WI38 (cell line): ENCODE data around the gene TERC.

Source experiments
- H3K4me3 ChIP-seq: 2 replicates; pipeline ENCODE4 v1.5.1; 2011; ENCODE audit warnings: low read depth, mild to moderate bottlenecking, control low read depth, low read length
- CTCF ChIP-seq: IDR thresholded peaks from 2 replicates; pipeline ENCODE4 v1.5.1; 2012; ENCODE audit warnings: low read depth, mild to moderate bottlenecking, control low read depth, low read length

TERC gene

GRCh38 chr3:169769287-169770181 lies 4.7 kb upstream of the TERC start, which contains the start of gene ACTRT3:
TSS of gene ACTRT3 (minus strand) at chr3:169769561. CDS start at chr3:169769520, 41 bp downstream.
- TF ChIP-seq CTCF, result no peak
- H3K4me3 ChIP-seq, result peak within 1 kb of the TSS; percentile 41

DNA sequence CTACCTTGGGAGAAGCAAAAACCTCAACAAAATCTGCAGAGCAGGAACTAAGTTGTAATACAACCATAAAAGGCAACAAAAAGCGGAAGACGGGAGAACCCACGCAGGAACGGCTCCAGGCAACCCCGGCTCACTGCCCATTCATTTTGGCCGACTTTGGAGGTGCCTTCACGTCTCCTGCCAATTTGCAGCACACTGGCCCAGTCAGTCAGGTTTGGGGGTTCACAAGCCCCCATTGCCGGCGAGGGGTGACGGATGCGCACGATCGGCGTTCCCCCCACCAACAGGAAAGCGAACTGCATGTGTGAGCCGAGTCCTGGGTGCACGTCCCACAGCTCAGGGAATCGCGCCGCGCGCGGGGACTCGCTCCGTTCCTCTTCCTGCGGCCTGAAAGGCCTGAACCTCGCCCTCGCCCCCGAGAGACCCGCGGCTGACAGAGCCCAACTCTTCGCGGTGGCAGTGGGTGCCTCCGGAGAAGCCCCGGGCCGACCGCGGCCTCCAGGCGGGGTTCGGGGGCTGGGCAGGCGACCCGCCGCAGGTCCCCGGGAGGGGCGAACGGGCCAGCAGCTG lies 463 bp downstream of the TERC start:
- H3K4me3 ChIP-seq, result peak overlapping the region; percentile 63
- TF ChIP-seq CTCF, result no peak

DNA sequence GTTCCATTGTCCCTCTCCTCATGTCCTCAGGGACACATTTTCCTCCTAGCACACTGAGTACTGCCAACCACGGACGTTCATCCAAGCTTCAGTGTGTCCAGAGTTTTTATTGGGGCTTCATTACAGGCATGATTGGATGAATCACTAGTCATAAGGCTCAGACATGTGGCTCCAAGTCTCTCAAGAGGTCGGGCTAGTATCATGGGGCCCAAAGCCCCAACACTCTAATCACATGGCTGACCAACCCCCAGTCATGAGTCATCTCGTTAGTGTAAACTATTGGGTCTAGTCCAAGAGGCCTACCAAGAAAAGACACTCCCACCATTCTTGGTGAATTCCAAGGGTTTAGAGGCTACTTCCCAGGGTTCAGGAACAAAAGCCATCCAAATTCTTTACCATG lies 4.4 kb downstream of the TERC start:
- no peak for TF ChIP-seq CTCF
- no peak overlapping the region for H3K4me3 ChIP-seq

DNA sequence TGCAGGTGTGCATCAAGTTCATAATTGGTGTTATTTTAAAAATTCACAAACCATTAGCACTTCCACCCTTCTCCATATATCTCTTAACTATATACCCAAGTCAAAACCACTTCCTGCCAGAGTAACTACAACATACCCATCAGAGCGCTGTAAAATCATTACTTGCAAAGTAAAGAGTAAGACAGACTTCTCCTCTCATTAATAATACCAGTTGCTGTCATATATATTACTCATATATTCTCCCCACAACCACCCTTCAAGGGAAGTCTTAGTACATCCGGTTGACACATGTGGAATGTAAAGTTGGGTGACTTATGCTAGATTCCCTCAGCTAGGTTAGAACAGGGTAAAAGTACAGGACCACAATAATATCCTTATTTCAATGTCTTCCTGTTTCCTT lies 5.6 kb downstream of the TERC start:
- no peak for TF ChIP-seq CTCF
- no peak overlapping the region for H3K4me3 ChIP-seq

DNA sequence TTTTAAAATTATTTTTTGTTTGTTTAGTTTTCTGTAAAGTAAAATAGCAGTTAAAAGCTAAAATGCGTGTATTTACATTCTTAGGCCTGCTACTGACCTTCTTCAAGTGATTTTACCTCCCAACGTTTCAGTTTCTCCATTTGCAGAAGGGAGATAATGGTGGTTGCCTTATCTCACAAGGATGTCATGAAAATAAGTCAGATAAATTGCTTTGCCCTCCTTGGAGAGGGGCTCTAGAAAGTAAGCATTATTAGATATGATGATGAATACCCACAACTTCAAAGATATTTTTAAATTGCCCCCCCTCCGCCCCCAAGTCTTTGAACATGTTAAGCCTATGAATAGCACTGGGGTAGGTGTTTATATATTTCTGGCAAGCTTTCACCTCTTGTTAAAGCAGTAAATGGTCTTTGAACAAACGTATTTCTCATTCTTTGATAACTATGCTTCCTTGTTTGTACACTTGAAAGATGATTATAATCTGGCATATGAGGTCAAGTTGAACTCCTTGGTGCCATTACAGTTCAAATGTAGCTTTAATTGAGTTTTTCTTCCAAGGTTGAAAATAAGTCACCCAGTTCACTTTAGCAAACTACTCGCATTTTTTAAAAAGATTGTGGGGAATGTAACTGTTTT lies 6.4 kb downstream of the TERC start:
- H3K4me3 ChIP-seq, result no peak overlapping the region
- no peak for TF ChIP-seq CTCF

DNA sequence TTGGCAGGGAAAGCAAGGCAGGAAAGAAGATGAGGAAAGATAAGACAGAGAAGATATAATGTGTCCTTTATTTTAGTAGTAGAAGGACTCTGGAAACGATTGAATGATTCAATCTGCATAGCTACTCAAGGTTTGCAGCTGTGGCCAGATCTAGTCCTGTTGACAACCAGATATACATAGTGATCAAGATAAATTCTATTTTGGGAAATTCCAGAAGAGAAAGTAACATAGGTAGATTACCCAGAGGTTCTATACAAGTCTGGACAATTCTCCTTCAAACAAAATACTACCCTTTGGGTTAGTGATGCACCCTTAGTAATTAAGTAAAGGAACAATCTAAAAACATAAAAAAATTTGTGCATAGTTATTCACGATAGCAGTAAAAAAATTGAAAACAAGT lies 9.4 kb downstream of the TERC start:
- no peak for TF ChIP-seq CTCF
- no peak overlapping the region for H3K4me3 ChIP-seq

- no peak overlapping the region for H3K4me3 ChIP-seq
- TF ChIP-seq CTCF, result no peak
Measured at GRCh38 chr3:169754711-169755110, 10.1 kb downstream of the TERC start.
